ENCODE results near the gene PLXDC1.
A peak's percentile ranks its signal among the peaks of the same experiment; 100 is the strongest.

PLXDC1 gene

GRCh38 chr17:39108461-39109375 lies 42.7 kb downstream of the PLXDC1 start:
- Mint-ChIP-seq H3K4me3 (no peak overlapping the region), H3K27me3 (ENCODE audit: low read depth) (peaks cover 19% of the 10 kb centered on the region), H3K36me3 (ENCODE audit: low read depth) (no peaks in the 10 kb centered on the region), H3K9me3 (no peaks in the 10 kb centered on the region), H3K27ac (no peak overlapping the region), H3K4me1 (peaks cover 22% of the 10 kb centered on the region)
- no peak for TF ChIP-seq CTCF (IDR thresholded peaks at IDR 0.05; ENCODE audit: unreplicated experiment in 3 of 3)

DNA sequence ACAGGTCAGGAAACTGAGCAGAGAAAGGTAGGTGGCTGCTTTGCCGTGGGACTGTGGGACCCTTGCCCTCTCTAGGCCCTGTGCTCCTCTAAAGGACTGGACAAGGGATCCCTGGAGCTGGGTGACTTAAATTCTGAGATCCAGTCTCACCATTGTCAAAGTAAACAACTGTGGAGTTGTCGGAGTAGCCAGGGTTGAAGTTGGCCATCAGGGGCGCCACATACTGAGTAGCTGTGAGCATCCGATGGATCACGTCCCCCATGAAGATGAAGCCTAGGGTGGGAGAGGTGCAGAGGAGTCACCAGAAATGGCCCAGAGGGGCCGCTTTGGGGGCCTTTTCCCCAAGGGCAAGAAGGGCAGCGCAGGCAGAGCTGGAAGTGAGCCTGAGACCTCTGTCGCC lies 43.5 kb downstream of the PLXDC1 start:
- H3K4me3 Mint-ChIP-seq, result no peak overlapping the region
- no peaks in the 10 kb centered on the region for H3K9me3 Mint-ChIP-seq
- H3K27me3 Mint-ChIP-seq (ENCODE audit: low read depth), result peaks cover 19% of the 10 kb centered on the region
- no peak for TF ChIP-seq CTCF (IDR thresholded peaks at IDR 0.05; ENCODE audit: unreplicated experiment in 3 of 3)
- no peaks in the 10 kb centered on the region for H3K36me3 Mint-ChIP-seq (ENCODE audit: low read depth)
- peaks cover 22% of the 10 kb centered on the region for H3K4me1 Mint-ChIP-seq
- peak overlapping the region in 2 of 3 experiments; percentile 7 to 88 for H3K27ac Mint-ChIP-seq

- peak overlapping the region; percentile 7 to 69 (median 34) for H3K27ac Mint-ChIP-seq
- no peak overlapping the region for H3K4me3 Mint-ChIP-seq
- H3K27me3 Mint-ChIP-seq (ENCODE audit: low read depth), result peaks cover 19% of the 10 kb centered on the region
- H3K9me3 Mint-ChIP-seq, result no peaks in the 10 kb centered on the region
- H3K36me3 Mint-ChIP-seq (ENCODE audit: low read depth), result no peaks in the 10 kb centered on the region
- H3K4me1 Mint-ChIP-seq, result peaks cover 25% of the 10 kb centered on the region
- TF ChIP-seq CTCF (IDR thresholded peaks at IDR 0.05; ENCODE audit: unreplicated experiment in 3 of 3), result no peak
Measured at GRCh38 chr17:39107155-39107554, 44.3 kb downstream of the PLXDC1 start.

- no peak overlapping the region for H3K4me3 Mint-ChIP-seq
- no peak for TF ChIP-seq CTCF (IDR thresholded peaks at IDR 0.05; ENCODE audit: unreplicated experiment in 3 of 3)
- H3K27ac Mint-ChIP-seq, result no peak overlapping the region
- peaks cover 16% of the 10 kb centered on the region for H3K27me3 Mint-ChIP-seq (ENCODE audit: low read depth)
- no peaks in the 10 kb centered on the region for H3K9me3 Mint-ChIP-seq
- peaks cover 40% of the 10 kb centered on the region for H3K4me1 Mint-ChIP-seq
- no peaks in the 10 kb centered on the region for H3K36me3 Mint-ChIP-seq (ENCODE audit: low read depth)
Measured at GRCh38 chr17:39105705-39106104, 45.7 kb downstream of the PLXDC1 start.

DNA sequence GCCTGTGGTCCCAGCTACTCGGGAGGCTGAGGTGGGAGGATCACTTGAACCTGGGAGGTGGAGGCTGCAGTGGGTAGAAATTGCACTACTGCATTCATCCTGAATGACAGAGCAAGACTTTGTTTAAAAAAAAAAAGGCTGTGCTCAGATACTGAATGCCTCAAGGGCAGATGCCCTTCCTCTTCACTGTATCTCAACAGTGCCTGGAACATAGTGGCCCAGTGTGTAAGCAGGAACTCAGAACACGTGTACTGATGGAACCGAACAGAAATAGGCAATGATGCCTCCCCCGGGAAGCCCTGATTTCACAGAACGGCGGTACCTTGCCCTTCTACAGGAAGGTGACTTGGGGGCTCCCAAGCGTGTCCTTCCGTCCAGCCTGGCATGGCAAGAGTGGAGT lies 46.8 kb downstream of the PLXDC1 start:
- Mint-ChIP-seq H3K4me3 (no peak overlapping the region), H3K9me3 (no peaks in the 10 kb centered on the region), H3K4me1 (peaks cover 50% of the 10 kb centered on the region), H3K27me3 (ENCODE audit: low read depth) (peaks cover 20% of the 10 kb centered on the region), H3K27ac (peak overlapping the region in 1 of 3 experiments; percentile 72), H3K36me3 (ENCODE audit: low read depth) (no peaks in the 10 kb centered on the region)
- no peak for TF ChIP-seq CTCF (IDR thresholded peaks at IDR 0.05; ENCODE audit: unreplicated experiment in 3 of 3)

- TF ChIP-seq CTCF (IDR thresholded peaks at IDR 0.05; ENCODE audit: unreplicated experiment in 3 of 3), result no peak
- no peak overlapping the region for H3K4me3 Mint-ChIP-seq
- peaks cover 21% of the 10 kb centered on the region for H3K27me3 Mint-ChIP-seq (ENCODE audit: low read depth)
- H3K4me1 Mint-ChIP-seq, result peaks cover 56% of the 10 kb centered on the region
- H3K9me3 Mint-ChIP-seq, result no peaks in the 10 kb centered on the region
- H3K36me3 Mint-ChIP-seq (ENCODE audit: low read depth), result no peaks in the 10 kb centered on the region
- peak overlapping the region in 2 of 3 experiments; percentile 72 to 86 for H3K27ac Mint-ChIP-seq
Measured at GRCh38 chr17:39104046-39104445, 47.4 kb downstream of the PLXDC1 start.
